Stimulated activated CD8-positive, alpha-beta memory T cell treated with anti-CD3 and anti-CD28 coated beads, Interleukin-15, amount 100 ng/mL, for 48 hours (primary cell): ENCODE measurements around the gene OXTR.

Source experiments
- DNase-seq, 2 donors: peaks; one replicate each; pipeline ENCODE4 v3.0.0-alpha.2; 2020; ENCODE audit warnings: low read depth in 2 of 2

Gene OXTR

GRCh38 chr3:8712045-8712907, 57.1 kb downstream of the OXTR start:
- DNase-seq, result no peak

DNA sequence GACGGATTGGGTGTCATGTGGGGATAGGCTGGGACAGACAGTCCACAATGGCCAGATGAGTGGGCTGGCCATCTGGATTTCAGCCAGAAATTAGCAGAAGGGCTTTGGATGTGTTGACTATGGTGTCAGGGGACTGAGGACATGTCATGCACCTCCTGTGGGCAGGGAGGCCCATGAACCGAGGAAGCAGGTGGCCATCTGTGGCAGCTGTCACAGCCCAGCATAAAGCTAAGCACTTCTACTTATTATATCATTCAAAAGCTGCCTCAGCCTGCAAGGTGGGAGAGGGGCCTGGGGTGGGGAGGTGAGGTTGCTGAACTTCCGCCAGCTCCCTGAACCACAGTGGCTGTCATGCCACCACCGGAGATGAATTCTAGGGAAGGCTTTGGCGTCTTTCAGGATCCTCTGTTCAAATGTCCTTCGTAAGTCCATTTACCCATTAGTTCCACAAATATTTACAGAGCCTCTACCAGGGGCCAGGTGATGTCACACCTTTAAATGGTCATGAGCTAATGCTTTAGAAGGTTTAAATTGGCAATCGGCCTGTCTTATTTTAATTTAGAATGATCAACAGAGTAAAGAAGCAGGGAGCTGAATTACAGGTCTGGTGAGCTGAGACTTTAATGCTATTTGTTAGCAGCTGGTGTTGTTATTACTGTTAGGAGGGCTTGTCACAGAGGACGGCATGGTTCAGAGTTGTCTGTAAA, 59.5 kb downstream of the OXTR start:
- DNase-seq, result no peak

DNA sequence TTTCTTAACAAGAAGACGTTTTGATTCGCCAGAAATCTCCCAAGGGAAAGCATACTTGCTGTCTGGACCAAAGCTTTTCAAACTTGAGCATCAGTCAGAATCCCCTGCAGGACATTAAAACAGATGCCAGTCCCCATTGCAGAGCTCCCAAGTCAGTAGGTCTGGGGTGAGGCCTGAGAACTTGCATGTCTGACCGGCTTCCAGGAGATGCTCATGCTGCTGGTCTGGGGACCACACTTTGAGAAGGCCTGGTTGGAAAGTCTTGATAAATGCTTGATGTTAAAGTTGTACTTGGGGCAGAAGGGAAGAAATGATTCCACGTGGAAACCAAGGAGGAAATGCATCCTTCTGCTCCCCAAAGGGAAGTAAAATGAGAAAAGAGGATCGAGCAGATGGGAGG, 60.1 kb downstream of the OXTR start:
- no peak for DNase-seq

GRCh38 chr3:8705575-8705974, 63.8 kb downstream of the OXTR start:
- no peak for DNase-seq

DNA sequence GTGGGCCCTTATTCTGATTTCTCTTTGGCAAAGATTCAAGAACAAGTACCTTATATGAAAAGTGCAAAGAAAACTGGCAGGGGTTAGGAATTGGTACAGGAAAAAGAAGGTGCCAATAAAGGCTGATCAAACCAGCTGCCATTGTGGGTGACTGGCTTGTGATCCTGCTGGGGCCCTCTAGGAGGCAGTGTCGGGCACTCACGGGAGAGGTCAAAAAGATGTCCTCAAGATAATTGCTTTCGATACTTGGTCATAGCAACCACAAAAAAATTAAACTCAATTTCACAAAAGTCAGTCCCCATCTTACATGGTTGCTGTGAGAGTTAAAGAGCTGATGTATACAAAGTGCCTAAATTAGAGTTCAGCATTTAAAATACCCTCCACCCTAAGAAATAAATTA, 66.9 kb downstream of the OXTR start:
- no peak for DNase-seq
